HEK293 (cell line): Measurements from ENCODE around the gene RER1.

Experiments used
- ZBTB1 ChIP-seq: fragments of 450-650 bp; formaldehyde crosslinking; IDR thresholded peaks from 2 replicates; pipeline ENCODE4 v1.5.1; 2016; ENCODE audit warnings: missing biosample characterization, missing genetic modification characterization
- ZBTB21 ChIP-seq: fragments of 450-650 bp; formaldehyde crosslinking; IDR thresholded peaks from 2 replicates; pipeline ENCODE4 v1.5.1; 2017; ENCODE audit warnings: missing biosample characterization, missing genetic modification characterization
- ZBTB49 ChIP-seq: fragments of 450-650 bp; formaldehyde crosslinking; IDR thresholded peaks from 2 replicates; pipeline ENCODE4 v1.5.1; 2016; ENCODE audit warnings: missing biosample characterization, missing genetic modification characterization, low read depth
- ZNF24 ChIP-seq: fragments of 450-650 bp; formaldehyde crosslinking; IDR thresholded peaks from 2 replicates; pipeline ENCODE4 v1.5.1; 2016; ENCODE audit warnings: missing biosample characterization, missing genetic modification characterization
- ZNF391 ChIP-seq: fragments of 450-650 bp; formaldehyde crosslinking; IDR thresholded peaks from 2 replicates; pipeline ENCODE4 v1.5.1; 2016; ENCODE audit warnings: low read depth, missing biosample characterization, missing genetic modification characterization, borderline replicate concordance
- ZNF548 ChIP-seq: fragments of 450-650 bp; formaldehyde crosslinking; IDR thresholded peaks from 2 replicates; pipeline ENCODE4 v1.5.1; 2016; ENCODE audit warnings: missing biosample characterization, missing genetic modification characterization
- ZNF610 ChIP-seq: fragments of 450-650 bp; formaldehyde crosslinking; IDR thresholded peaks from 2 replicates; pipeline ENCODE4 v1.5.1; 2016; ENCODE audit warnings: missing biosample characterization, missing genetic modification characterization, borderline replicate concordance
- TF ChIP-seq, protein P1 (sequence below): fragments of 450-650 bp; formaldehyde crosslinking; IDR thresholded peaks from 2 replicates; pipeline ENCODE4 v1.5.1; 2016; ENCODE audit warnings: missing biosample characterization, missing genetic modification characterization

DNA sequence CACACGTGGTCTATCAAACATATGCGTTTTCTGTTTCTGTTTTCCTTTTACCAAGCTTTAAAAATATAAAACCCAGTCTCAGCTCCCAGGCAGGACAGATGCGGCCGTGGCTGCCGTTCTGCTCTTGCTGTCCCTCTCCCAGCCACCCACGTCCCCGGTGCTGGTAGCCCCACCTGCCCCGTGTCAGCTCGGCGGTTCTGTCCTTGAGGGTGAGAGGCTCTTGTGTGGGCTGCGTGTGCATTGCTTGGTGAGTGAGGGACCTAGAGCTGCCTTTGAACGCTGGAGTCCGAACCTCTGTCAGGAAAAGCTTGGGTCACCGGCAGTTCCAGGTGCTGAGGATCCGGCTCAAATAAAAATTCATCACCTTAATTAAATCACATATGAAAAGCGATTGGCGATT is 4.4 kb downstream of the RER1 start:
- TF ChIP-seq ZBTB21 (tag by site-specific recombination), result no peak
- TF ChIP-seq ZBTB49 (tag by site-specific recombination), result no peak
- TF ChIP-seq, protein P1, sequence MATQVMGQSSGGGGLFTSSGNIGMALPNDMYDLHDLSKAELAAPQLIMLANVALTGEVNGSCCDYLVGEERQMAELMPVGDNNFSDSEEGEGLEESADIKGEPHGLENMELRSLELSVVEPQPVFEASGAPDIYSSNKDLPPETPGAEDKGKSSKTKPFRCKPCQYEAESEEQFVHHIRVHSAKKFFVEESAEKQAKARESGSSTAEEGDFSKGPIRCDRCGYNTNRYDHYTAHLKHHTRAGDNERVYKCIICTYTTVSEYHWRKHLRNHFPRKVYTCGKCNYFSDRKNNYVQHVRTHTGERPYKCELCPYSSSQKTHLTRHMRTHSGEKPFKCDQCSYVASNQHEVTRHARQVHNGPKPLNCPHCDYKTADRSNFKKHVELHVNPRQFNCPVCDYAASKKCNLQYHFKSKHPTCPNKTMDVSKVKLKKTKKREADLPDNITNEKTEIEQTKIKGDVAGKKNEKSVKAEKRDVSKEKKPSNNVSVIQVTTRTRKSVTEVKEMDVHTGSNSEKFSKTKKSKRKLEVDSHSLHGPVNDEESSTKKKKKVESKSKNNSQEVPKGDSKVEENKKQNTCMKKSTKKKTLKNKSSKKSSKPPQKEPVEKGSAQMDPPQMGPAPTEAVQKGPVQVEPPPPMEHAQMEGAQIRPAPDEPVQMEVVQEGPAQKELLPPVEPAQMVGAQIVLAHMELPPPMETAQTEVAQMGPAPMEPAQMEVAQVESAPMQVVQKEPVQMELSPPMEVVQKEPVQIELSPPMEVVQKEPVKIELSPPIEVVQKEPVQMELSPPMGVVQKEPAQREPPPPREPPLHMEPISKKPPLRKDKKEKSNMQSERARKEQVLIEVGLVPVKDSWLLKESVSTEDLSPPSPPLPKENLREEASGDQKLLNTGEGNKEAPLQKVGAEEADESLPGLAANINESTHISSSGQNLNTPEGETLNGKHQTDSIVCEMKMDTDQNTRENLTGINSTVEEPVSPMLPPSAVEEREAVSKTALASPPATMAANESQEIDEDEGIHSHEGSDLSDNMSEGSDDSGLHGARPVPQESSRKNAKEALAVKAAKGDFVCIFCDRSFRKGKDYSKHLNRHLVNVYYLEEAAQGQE (tag by site-specific recombination), result no peak
- no peak for TF ChIP-seq ZBTB1 (tag by site-specific recombination)
- no peak for TF ChIP-seq ZNF548 (tag by site-specific recombination)
- no peak for TF ChIP-seq ZNF610
- TF ChIP-seq ZNF24 (tag by site-specific recombination), result no peak
- no peak for TF ChIP-seq ZNF391 (tag by site-specific recombination)
